Vagina (tissue), 2 donors: ENCODE measurements around the gene EHMT1.

ENCODE experiments used
- CTCF ChIP-seq, 3 experiments: fragments of 450-650 bp in 2 of 3; fragments of 200-600 bp in 1 of 3; sonication (generic) in 1 of 3; IDR thresholded peaks; one replicate each; pipeline ENCODE4 v1.5.1; 2017 to 2019; ENCODE audit warnings: antibody characterized with exemption in 3 of 3, mild to moderate bottlenecking in 2 of 3, moderate library complexity in 2 of 3
- POLR2AphosphoS5 ChIP-seq, 2 donors: sonication (generic); formaldehyde crosslinking; IDR thresholded peaks; one replicate each; pipeline ENCODE4 v1.9.0; 2017; ENCODE audit warnings: antibody characterized with exemption in 2 of 2, mild to moderate bottlenecking in 2 of 2, low read depth in 1 of 2; ENCODE audit not compliant: insufficient read depth in 1 of 2

DNA sequence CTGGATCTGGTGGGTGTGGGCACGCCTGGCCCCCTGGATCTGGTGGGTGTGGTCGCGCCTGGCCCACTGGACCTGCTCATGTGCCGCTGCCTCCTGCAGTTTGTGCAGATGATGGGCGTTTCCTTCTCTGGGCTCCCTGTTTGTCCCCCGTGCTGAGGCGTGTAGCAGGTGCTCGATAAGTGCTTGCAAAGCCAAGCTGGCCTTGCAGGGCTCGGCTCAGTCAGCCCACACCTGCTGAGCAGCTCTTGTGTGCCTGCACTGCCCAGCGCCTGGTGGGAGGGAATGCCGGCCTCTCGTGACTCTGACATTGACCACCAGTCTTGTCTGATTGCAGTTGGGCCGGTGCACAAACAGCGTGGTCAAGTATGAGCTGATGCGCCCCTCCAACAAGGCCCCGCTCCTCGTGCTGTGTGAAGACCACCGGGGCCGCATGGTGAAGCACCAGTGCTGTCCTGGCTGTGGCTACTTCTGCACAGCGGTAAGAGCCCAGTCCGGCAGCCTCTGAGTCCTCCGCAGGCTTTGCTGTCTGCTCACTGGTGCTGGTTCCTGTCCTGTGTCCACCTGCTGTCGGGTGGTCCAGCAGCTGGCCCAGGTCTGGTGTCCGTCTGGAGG lies 156.1 kb downstream of the EHMT1 start:
- TF ChIP-seq POLR2AphosphoS5 (IDR thresholded peaks at IDR 0.05; ENCODE audit: insufficient read depth in 1 of 2, low read depth in 1 of 2) (no peak), CTCF (IDR thresholded peaks at IDR 0.05) (no peak)
